GM19193 (cell line): Measurements from ENCODE around the gene SDR39U1.

Experiments
- POLR2A ChIP-seq: IDR thresholded peaks from 4 replicates; pipeline ENCODE4 v1.6.1; 2011; ENCODE audit not compliant: insufficient read depth, insufficient read length; ENCODE audit errors: extremely low read depth

The SDR39U1 gene

GRCh38 chr14:24443053-24443665 is 583 bp upstream of the SDR39U1 start:
- no peak for TF ChIP-seq POLR2A

GRCh38 chr14:24441904-24442239 is 704 bp downstream of the SDR39U1 start:
- TF ChIP-seq POLR2A = no peak

- TF ChIP-seq POLR2A = no peak
Observed at GRCh38 chr14:24441485-24441884, 1.1 kb downstream of the SDR39U1 start.

- no peak for TF ChIP-seq POLR2A
Observed at GRCh38 chr14:24440606-24441399, 1.8 kb downstream of the SDR39U1 start.

- peak; percentile 44 for TF ChIP-seq POLR2A
Observed at GRCh38 chr14:24439830-24440605, 2.6 kb downstream of the SDR39U1 start.

- TF ChIP-seq POLR2A = no peak
Observed at GRCh38 chr14:24439257-24439656, 3.3 kb downstream of the SDR39U1 start.

GRCh38 chr14:24438223-24439097 is 4.1 kb downstream of the SDR39U1 start:
- TF ChIP-seq POLR2A = no peak

- TF ChIP-seq POLR2A = no peak
Observed at GRCh38 chr14:24437736-24438067, 4.9 kb downstream of the SDR39U1 start.

GRCh38 chr14:24437020-24437735 is 5.4 kb downstream of the SDR39U1 start:
- peak; percentile 8 for TF ChIP-seq POLR2A

- no peak for TF ChIP-seq POLR2A
Observed at GRCh38 chr14:24436355-24437019, 6.1 kb downstream of the SDR39U1 start.

GRCh38 chr14:24435998-24436354 is 6.6 kb downstream of the SDR39U1 start:
- no peak for TF ChIP-seq POLR2A

- TF ChIP-seq POLR2A = no peak
Observed at GRCh38 chr14:24435192-24435810, 7.3 kb downstream of the SDR39U1 start.

GRCh38 chr14:24434676-24435075 is 7.9 kb downstream of the SDR39U1 start:
- TF ChIP-seq POLR2A = no peak
